ENCODE data around the gene SPTLC3.

SPTLC3 gene

DNA sequence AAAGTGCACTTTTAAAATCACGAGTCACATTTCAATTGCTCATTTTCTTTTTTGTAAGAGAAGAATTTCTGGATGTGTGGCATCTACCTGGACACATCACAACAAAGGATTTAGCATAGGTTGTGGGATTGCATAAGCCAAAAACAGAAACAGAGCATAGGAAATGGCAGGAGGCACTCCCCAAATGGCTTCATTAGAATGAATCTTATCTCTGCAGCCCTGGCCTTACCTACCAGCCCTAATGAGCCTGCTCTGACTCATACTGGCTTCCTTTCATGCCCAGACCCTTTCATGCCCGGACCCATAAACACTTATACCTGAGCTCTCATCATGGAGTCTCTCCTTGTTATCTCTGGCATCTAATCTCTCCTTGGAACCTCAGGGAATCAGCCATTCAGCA is 23.9 kb upstream of the SPTLC3 start:
- Histone ChIP-seq H3K4me1 (ENCODE audit: control insufficient read depth in 1 of 2, insufficient read depth in 2 of 2, low read length in 2 of 2) (peaks cover 4 to 16% of the 10 kb centered on the region in 2 donors), H3K36me3 (ENCODE audit: control insufficient read depth in 1 of 2, insufficient read depth in 2 of 2, low read length in 2 of 2) (no peaks in the 10 kb centered on the region), H3K27ac (ENCODE audit: low read depth, low read length) (no peak overlapping the region), H3K27me3 (ENCODE audit: control insufficient read depth in 1 of 2, insufficient read depth in 2 of 2, low read length in 2 of 2) (no peaks in the 10 kb centered on the region), H3K9ac (ENCODE audit: low read depth in 1 of 2, low read length in 2 of 2) (no peak overlapping the region), H3K9me3 (ENCODE audit: control insufficient read depth in 1 of 2, low read length in 2 of 2) (no peaks in the 10 kb centered on the region), H3K4me3 (ENCODE audit: low read depth in 1 of 2, low read length in 2 of 2) (peak overlapping the region in 1 of 2 donors; percentile 4)

GRCh38 chr20:12987261-12987660 is 21.5 kb upstream of the SPTLC3 start:
- H3K27me3 ChIP-seq (ENCODE audit: control insufficient read depth in 1 of 2, insufficient read depth in 2 of 2, low read length in 2 of 2), result no peaks in the 10 kb centered on the region
- no peaks in the 10 kb centered on the region for H3K36me3 ChIP-seq (ENCODE audit: control insufficient read depth in 1 of 2, insufficient read depth in 2 of 2, low read length in 2 of 2)
- H3K4me1 ChIP-seq (ENCODE audit: control insufficient read depth in 1 of 2, insufficient read depth in 2 of 2, low read length in 2 of 2), result peaks cover 4 to 16% of the 10 kb centered on the region in 2 donors
- H3K9me3 ChIP-seq (ENCODE audit: control insufficient read depth in 1 of 2, low read length in 2 of 2), result no peaks in the 10 kb centered on the region
- H3K27ac ChIP-seq (ENCODE audit: low read depth, low read length), result no peak overlapping the region
- H3K9ac ChIP-seq (ENCODE audit: low read depth in 1 of 2, low read length in 2 of 2), result no peak overlapping the region
- no peak overlapping the region for H3K4me3 ChIP-seq (ENCODE audit: low read depth in 1 of 2, low read length in 2 of 2)

DNA sequence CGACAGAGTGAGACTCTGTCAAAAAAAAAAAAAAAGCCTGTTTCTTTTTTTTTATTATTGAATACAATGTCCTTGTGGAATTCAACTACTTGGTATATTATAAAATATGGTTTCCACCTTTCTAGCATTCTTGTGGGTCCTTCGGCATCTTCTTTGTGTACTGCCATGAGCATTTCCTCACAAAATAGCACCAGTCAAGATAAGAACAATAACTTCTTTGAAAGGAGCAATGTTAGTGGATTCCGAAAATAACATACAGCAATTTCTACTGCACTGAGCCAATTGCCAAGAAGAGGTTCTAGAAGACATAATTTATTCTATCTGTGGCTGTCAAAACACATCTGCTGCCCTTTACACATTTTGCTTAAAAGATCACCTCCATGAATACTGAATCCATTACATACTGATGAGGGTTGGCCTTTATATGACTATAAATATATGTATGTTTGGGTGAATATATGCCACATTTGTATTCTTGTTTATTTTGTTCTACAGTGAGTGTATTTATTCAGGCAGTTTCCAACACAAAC is 19.1 kb upstream of the SPTLC3 start:
- Histone ChIP-seq H3K4me3 (ENCODE audit: low read depth in 1 of 2, low read length in 2 of 2) (no peak overlapping the region), H3K27ac (ENCODE audit: low read depth, low read length) (no peak overlapping the region), H3K27me3 (ENCODE audit: control insufficient read depth in 1 of 2, insufficient read depth in 2 of 2, low read length in 2 of 2) (no peaks in the 10 kb centered on the region), H3K9me3 (ENCODE audit: control insufficient read depth in 1 of 2, low read length in 2 of 2) (no peaks in the 10 kb centered on the region), H3K4me1 (ENCODE audit: control insufficient read depth in 1 of 2, insufficient read depth in 2 of 2, low read length in 2 of 2) (peaks cover 4 to 5% of the 10 kb centered on the region in 2 donors), H3K36me3 (ENCODE audit: control insufficient read depth in 1 of 2, insufficient read depth in 2 of 2, low read length in 2 of 2) (no peaks in the 10 kb centered on the region), H3K9ac (ENCODE audit: low read depth in 1 of 2, low read length in 2 of 2) (no peak overlapping the region)

GRCh38 chr20:12997128-12997655 is 11.6 kb upstream of the SPTLC3 start:
- no peaks in the 10 kb centered on the region for H3K36me3 ChIP-seq (ENCODE audit: control insufficient read depth in 1 of 2, insufficient read depth in 2 of 2, low read length in 2 of 2)
- no peaks in the 10 kb centered on the region for H3K27me3 ChIP-seq (ENCODE audit: control insufficient read depth in 1 of 2, insufficient read depth in 2 of 2, low read length in 2 of 2)
- H3K9me3 ChIP-seq (ENCODE audit: control insufficient read depth in 1 of 2, low read length in 2 of 2), result no peaks in the 10 kb centered on the region
- no peaks in the 10 kb centered on the region for H3K4me1 ChIP-seq (ENCODE audit: control insufficient read depth in 1 of 2, insufficient read depth in 2 of 2, low read length in 2 of 2)
- H3K9ac ChIP-seq (ENCODE audit: low read depth in 1 of 2, low read length in 2 of 2), result no peak overlapping the region
- H3K27ac ChIP-seq (ENCODE audit: low read depth, low read length), result no peak overlapping the region
- no peak overlapping the region for H3K4me3 ChIP-seq (ENCODE audit: low read depth in 1 of 2, low read length in 2 of 2)

DNA sequence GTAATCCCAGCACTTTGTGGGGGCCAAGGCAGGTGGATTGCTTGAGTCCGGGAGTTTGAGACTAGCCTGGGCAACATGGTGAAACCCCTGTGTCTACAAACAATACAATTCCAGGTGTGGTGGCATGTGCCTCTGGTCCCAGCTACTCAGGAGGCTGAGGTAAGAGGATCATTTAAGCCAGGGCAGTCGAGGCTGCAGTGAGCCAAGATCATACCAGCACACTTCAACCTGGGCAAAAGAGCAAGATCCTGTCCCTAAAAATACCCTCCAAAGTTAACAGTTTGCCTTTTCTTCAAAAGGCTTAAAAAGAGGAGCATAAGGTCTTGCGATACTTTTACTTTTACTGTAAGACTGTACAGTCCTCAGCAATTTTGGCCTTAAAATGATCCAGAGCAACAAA is 10.7 kb upstream of the SPTLC3 start:
- Histone ChIP-seq H3K36me3 (ENCODE audit: control insufficient read depth in 1 of 2, insufficient read depth in 2 of 2, low read length in 2 of 2) (no peaks in the 10 kb centered on the region), H3K27ac (ENCODE audit: low read depth, low read length) (no peak overlapping the region), H3K4me1 (ENCODE audit: control insufficient read depth in 1 of 2, insufficient read depth in 2 of 2, low read length in 2 of 2) (no peaks in the 10 kb centered on the region), H3K4me3 (ENCODE audit: low read depth in 1 of 2, low read length in 2 of 2) (no peak overlapping the region), H3K9me3 (ENCODE audit: control insufficient read depth in 1 of 2, low read length in 2 of 2) (no peaks in the 10 kb centered on the region), H3K9ac (ENCODE audit: low read depth in 1 of 2, low read length in 2 of 2) (no peak overlapping the region), H3K27me3 (ENCODE audit: control insufficient read depth in 1 of 2, insufficient read depth in 2 of 2, low read length in 2 of 2) (no peaks in the 10 kb centered on the region)

DNA sequence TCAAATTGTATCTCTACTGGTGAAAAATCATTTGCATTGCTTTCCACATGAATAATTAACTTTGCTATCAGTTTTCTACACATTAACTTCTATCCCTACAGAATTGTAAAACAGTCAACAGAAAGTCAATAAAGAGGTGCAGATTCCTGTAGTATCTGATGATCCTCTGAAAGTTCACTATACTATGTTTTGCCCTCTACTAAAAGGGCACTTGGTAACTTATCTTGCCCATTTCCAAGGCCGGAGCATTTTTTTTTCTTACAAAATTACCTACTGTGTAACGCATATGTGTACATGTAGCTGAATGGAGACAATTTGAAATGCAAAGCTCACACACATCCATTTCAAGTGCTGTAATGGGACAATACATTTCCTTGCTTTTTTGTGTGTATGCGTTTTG is 9.6 kb upstream of the SPTLC3 start:
- H3K4me1 ChIP-seq (ENCODE audit: control insufficient read depth in 1 of 2, insufficient read depth in 2 of 2, low read length in 2 of 2), result no peaks in the 10 kb centered on the region
- H3K27ac ChIP-seq (ENCODE audit: low read depth, low read length), result no peak overlapping the region
- H3K9me3 ChIP-seq (ENCODE audit: control insufficient read depth in 1 of 2, low read length in 2 of 2), result no peaks in the 10 kb centered on the region
- H3K4me3 ChIP-seq (ENCODE audit: low read depth in 1 of 2, low read length in 2 of 2), result no peak overlapping the region
- H3K9ac ChIP-seq (ENCODE audit: low read depth in 1 of 2, low read length in 2 of 2), result no peak overlapping the region
- H3K36me3 ChIP-seq (ENCODE audit: control insufficient read depth in 1 of 2, insufficient read depth in 2 of 2, low read length in 2 of 2), result no peaks in the 10 kb centered on the region
- H3K27me3 ChIP-seq (ENCODE audit: control insufficient read depth in 1 of 2, insufficient read depth in 2 of 2, low read length in 2 of 2), result no peaks in the 10 kb centered on the region

- H3K4me1 ChIP-seq (ENCODE audit: control insufficient read depth in 1 of 2, insufficient read depth in 2 of 2, low read length in 2 of 2), result no peaks in the 10 kb centered on the region
- H3K9me3 ChIP-seq (ENCODE audit: control insufficient read depth in 1 of 2, low read length in 2 of 2), result no peaks in the 10 kb centered on the region
- no peak overlapping the region for H3K4me3 ChIP-seq (ENCODE audit: low read depth in 1 of 2, low read length in 2 of 2)
Observed at GRCh38 chr20:13002251-13002650, 6.5 kb upstream of the SPTLC3 start.

DNA sequence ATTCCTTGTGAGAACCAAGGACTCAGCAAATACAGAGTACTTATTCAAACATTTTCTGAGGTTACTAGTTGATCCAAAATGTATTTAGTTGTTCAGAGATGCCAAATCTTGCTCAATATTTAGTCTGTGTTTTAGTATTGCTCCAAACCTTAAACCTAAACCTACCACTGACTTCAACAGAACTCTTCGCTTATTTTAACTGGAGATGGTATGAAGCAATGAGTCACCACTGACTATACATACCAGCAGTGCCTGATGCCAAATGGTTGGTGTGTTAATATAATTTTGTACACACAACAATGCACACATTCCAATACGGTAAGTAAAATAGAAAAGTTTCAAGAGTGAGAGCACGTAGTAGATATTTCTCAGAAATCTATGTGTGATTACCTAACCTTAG is 1.9 kb upstream of the SPTLC3 start:
- H3K27me3 ChIP-seq (ENCODE audit: control insufficient read depth in 1 of 2, insufficient read depth in 2 of 2, low read length in 2 of 2), result no peaks in the 10 kb centered on the region
- H3K4me1 ChIP-seq (ENCODE audit: control insufficient read depth in 1 of 2, insufficient read depth in 2 of 2, low read length in 2 of 2), result peaks cover 17 to 18% of the 10 kb centered on the region in 2 donors
- H3K36me3 ChIP-seq (ENCODE audit: control insufficient read depth in 1 of 2, insufficient read depth in 2 of 2, low read length in 2 of 2), result no peaks in the 10 kb centered on the region
- H3K9ac ChIP-seq (ENCODE audit: low read depth in 1 of 2, low read length in 2 of 2), result no peak overlapping the region
- no peaks in the 10 kb centered on the region for H3K9me3 ChIP-seq (ENCODE audit: control insufficient read depth in 1 of 2, low read length in 2 of 2)
- no peak overlapping the region for H3K27ac ChIP-seq (ENCODE audit: low read depth, low read length)
- H3K4me3 ChIP-seq (ENCODE audit: low read depth in 1 of 2, low read length in 2 of 2), result no peak overlapping the region

More at GRCh38 chr20:13002251-13002650, 6.5 kb upstream of the SPTLC3 start:
- H3K36me3 ChIP-seq (ENCODE audit: control insufficient read depth in 1 of 2, insufficient read depth in 2 of 2, low read length in 2 of 2), result no peaks in the 10 kb centered on the region
- no peak overlapping the region for H3K9ac ChIP-seq (ENCODE audit: low read depth in 1 of 2, low read length in 2 of 2)
- H3K27me3 ChIP-seq (ENCODE audit: control insufficient read depth in 1 of 2, insufficient read depth in 2 of 2, low read length in 2 of 2), result no peaks in the 10 kb centered on the region
- no peak overlapping the region for H3K27ac ChIP-seq (ENCODE audit: low read depth, low read length)

GRCh38 chr20:13007596-13007995 is 1.2 kb upstream of the SPTLC3 start:
- Histone ChIP-seq H3K9me3 (ENCODE audit: control insufficient read depth in 1 of 2, low read length in 2 of 2) (no peaks in the 10 kb centered on the region), H3K4me1 (ENCODE audit: control insufficient read depth in 1 of 2, insufficient read depth in 2 of 2, low read length in 2 of 2) (peaks cover 18 to 23% of the 10 kb centered on the region in 2 donors), H3K9ac (ENCODE audit: low read depth in 1 of 2, low read length in 2 of 2) (no peak overlapping the region), H3K4me3 (ENCODE audit: low read depth in 1 of 2, low read length in 2 of 2) (no peak overlapping the region), H3K27ac (ENCODE audit: low read depth, low read length) (no peak overlapping the region), H3K36me3 (ENCODE audit: control insufficient read depth in 1 of 2, insufficient read depth in 2 of 2, low read length in 2 of 2) (no peaks in the 10 kb centered on the region), H3K27me3 (ENCODE audit: control insufficient read depth in 1 of 2, insufficient read depth in 2 of 2, low read length in 2 of 2) (no peaks in the 10 kb centered on the region)

GRCh38 chr20:13009682-13010406 is 1.1 kb downstream of the SPTLC3 start:
- Histone ChIP-seq H3K4me1 (ENCODE audit: control insufficient read depth in 1 of 2, insufficient read depth in 2 of 2, low read length in 2 of 2) (peaks cover 18 to 25% of the 10 kb centered on the region in 2 donors), H3K27me3 (ENCODE audit: control insufficient read depth in 1 of 2, insufficient read depth in 2 of 2, low read length in 2 of 2) (no peaks in the 10 kb centered on the region), H3K27ac (ENCODE audit: low read depth, low read length) (no peak overlapping the region), H3K4me3 (ENCODE audit: low read depth in 1 of 2, low read length in 2 of 2) (peak overlapping the region; percentile 77 to 79), H3K9me3 (ENCODE audit: control insufficient read depth in 1 of 2, low read length in 2 of 2) (no peaks in the 10 kb centered on the region), H3K36me3 (ENCODE audit: control insufficient read depth in 1 of 2, insufficient read depth in 2 of 2, low read length in 2 of 2) (no peaks in the 10 kb centered on the region), H3K9ac (ENCODE audit: low read depth in 1 of 2, low read length in 2 of 2) (peak overlapping the region; percentile 26 to 62)
